ENCODE results near the gene FLT3LG.

DNA sequence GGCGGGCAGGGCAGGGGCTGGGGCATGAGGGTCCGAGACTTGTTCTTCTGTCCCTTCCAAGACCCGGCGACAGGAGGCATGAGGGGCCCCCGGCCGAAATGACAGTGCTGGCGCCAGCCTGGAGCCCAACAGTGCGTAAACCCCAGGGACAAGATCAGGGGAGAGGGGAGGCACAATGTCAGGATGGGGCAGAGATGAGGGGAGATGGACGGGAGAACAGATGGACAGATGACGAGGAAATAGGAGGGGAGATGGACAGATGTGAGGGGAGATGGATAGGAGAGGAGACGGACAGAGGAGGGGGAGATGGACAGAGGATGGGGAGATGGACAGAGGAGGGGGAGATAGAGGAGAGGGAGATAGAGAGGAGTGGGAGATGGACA lies 518 bp downstream of the FLT3LG start:
- TF ChIP-seq, protein P1, sequence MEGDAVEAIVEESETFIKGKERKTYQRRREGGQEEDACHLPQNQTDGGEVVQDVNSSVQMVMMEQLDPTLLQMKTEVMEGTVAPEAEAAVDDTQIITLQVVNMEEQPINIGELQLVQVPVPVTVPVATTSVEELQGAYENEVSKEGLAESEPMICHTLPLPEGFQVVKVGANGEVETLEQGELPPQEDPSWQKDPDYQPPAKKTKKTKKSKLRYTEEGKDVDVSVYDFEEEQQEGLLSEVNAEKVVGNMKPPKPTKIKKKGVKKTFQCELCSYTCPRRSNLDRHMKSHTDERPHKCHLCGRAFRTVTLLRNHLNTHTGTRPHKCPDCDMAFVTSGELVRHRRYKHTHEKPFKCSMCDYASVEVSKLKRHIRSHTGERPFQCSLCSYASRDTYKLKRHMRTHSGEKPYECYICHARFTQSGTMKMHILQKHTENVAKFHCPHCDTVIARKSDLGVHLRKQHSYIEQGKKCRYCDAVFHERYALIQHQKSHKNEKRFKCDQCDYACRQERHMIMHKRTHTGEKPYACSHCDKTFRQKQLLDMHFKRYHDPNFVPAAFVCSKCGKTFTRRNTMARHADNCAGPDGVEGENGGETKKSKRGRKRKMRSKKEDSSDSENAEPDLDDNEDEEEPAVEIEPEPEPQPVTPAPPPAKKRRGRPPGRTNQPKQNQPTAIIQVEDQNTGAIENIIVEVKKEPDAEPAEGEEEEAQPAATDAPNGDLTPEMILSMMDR (IDR thresholded peaks at IDR 0.05), result no peak
- no peak for TF ChIP-seq POLR2A (IDR thresholded peaks at IDR 0.05)
